Heart left ventricle (tissue), 16 donors: Measurements from ENCODE around the gene VPS33A. TPM values are rescaled to one million over a fixed set of nuclear protein-coding genes. Genes with fewer than 3 reads are reported as not detected.

Experiments
- ATAC-seq, 4 donors: fragments of 200-7000 bp; cut with Tn5 transposase; one replicate each; pipeline ENCODE4 v1.9.1; 2020 to 2022; ENCODE audit warnings: moderate library complexity in 4 of 4, mild to moderate bottlenecking in 3 of 4, moderate number of reproducible peaks in 1 of 4
- DNase-seq, 5 donors: peaks; one replicate each; pipeline ENCODE4 v3.0.0-alpha.2; 2020
- H3K27ac ChIP-seq, 12 donors: fragments of 200-600 bp; sonication (generic) in 4 of 12; one replicate each; pipeline versions ENCODE4 v1.5.0 to v1.8.0; 2016 to 2022; ENCODE audit warnings: mild to moderate bottlenecking in 2 of 12
- H3K27me3 ChIP-seq, 9 donors: fragments of 200-600 bp; sonication (generic) in 2 of 9; one replicate each; pipeline versions ENCODE4 v1.5.1 to v1.8.0; 2016 to 2022; ENCODE audit warnings: mild to moderate bottlenecking in 3 of 9
- H3K36me3 ChIP-seq, 9 donors: fragments of 200-600 bp; sonication (generic) in 2 of 9; one replicate each; pipeline versions ENCODE4 v1.5.0 to v1.8.0; 2018 to 2022; ENCODE audit warnings: mild to moderate bottlenecking in 2 of 9
- H3K4me1 ChIP-seq, 12 donors: fragments of 200-600 bp; sonication (generic) in 4 of 12; one replicate each; pipeline versions ENCODE4 v1.5.0 to v1.8.0; 2016 to 2022; ENCODE audit warnings: mild to moderate bottlenecking in 3 of 12
- H3K4me3 ChIP-seq, 12 donors: fragments of 200-600 bp; sonication (generic) in 4 of 12; one replicate each; pipeline versions ENCODE4 v1.5.0 to v1.8.0; 2017 to 2022; ENCODE audit warnings: mild to moderate bottlenecking in 9 of 12, moderate library complexity in 4 of 12
- H3K9me3 ChIP-seq, 12 donors: fragments of 200-600 bp; sonication (generic) in 4 of 12; one replicate each; pipeline versions ENCODE4 v1.5.0 to v1.8.0; 2016 to 2022; ENCODE audit warnings: mild to moderate bottlenecking in 1 of 12
- CTCF ChIP-seq, 12 donors: fragments of 200-600 bp; sonication (generic) in 4 of 12; IDR thresholded peaks; one replicate each; pipeline versions ENCODE4 v1.5.0 to v1.8.0; 2018 to 2022; ENCODE audit warnings: antibody characterized with exemption in 12 of 12, mild to moderate bottlenecking in 5 of 12
- POLR2A ChIP-seq, 2 donors: fragments of 450-650 bp; IDR thresholded peaks; one replicate each; pipeline ENCODE4 v1.6.1; 2017; ENCODE audit warnings: antibody characterized with exemption in 2 of 2, mild to moderate bottlenecking in 2 of 2, moderate library complexity in 2 of 2
- WGBS, 4 donors: extraction: QIAGEN DNeasy Blood & Tissue Kit in 2 of 4; methylation state at CpG; one replicate each; pipeline versions ENCODE4 v1.1.5 to v1.1.7; 2013 to 2018; 5-methylcytosine and 5-hydroxymethylcytosine counted together
- intact Hi-C, 10 donors: fragments of 100-400 bp; cut with DNase I; formaldehyde crosslinking; loops; one replicate each; pipeline versions ENCODE4 v1.11.1 to v1.14.2; 2022
- polyA plus RNA-seq, 2 donors: library from polyadenylated mRNA; stranded (reverse); fragments of 200-250 nt; gene quantifications; one replicate each; pipeline ENCODE4 v1.2.3, GENCODE V29; 2013
- total RNA-seq, 9 donors: library from RNA; depleted of rRNA in 2 of 9; stranded (reverse); fragments of >200 nt in 2 of 9; fragmentation: NEBNext Ultra II Directional in 3 of 9; extraction: Animal tissue kit (Norgen Biotek cat#: 25700) in 3 of 9; gene quantifications; one replicate each; pipeline versions ENCODE4 v1.1.0 to v1.2.4, GENCODE V29; 2016 to 2023
- donor health status: ischemic (EF 13 %, LVEDD 7.1; RV severe dilation, severe dysfunction).
- donor health status: healthy with polysubstance abuse.
- donor health status: DM: no; HTN: yes; CAD: no.
- donor health status: DM: no; HTN: no; CAD: no.
- donor health status: ischemic (EF 25% LVEDD 6.9; RV normal size, moderate dysfunction).
- donor health status: ischemic (EF 25% LVEDD 5.7; RV mildly dilated, moderate dysfunction).
- donor health status: healthy.
- donor health status: DM: yes; HTN: yes; CAD: no.
- donor health status: ischemic (EF 35%, LVEDD 5.7; RV mildly dilated, moderate dysfunction).
- donor health status: nonischemic (EF 11% LVEDD 7.7; RV severe dilation, severe dysfunction).
- donor health status: DM: yes; HTN: yes; CAD: no.
- donor health status: PGD.
- donor health status: ischemic (EF 29% LVEDD 5.4; RV normal size, mild dysfunction).
- donor health status: nonischemic (EF 23%, LVEDD 6.1; RV moderate dilation, normal function).

VPS33A gene
- total and polyA plus RNA-seq, 11 donors, result 5.6 to 16.7 (median 13.2) TPM

- intact Hi-C loops, result loop anchor here in 4 of 10 donors (5.0 to 10.0 kb wide), 4 partner anchors 60 to 143 kb away; no protein-coding TSS in a partner anchor
- no peak overlapping the region for H3K4me3 ChIP-seq
- no peaks in the 10 kb centered on the region for H3K4me1 ChIP-seq
- no peak for DNase-seq
- no peaks in the 10 kb centered on the region for H3K36me3 ChIP-seq
- H3K27ac ChIP-seq, result no peak overlapping the region
- ATAC-seq, result no peak
- peaks cover 0 to 5% (median 0%) of the 10 kb centered on the region in 12 donors for H3K9me3 ChIP-seq
- TF ChIP-seq POLR2A (IDR thresholded peaks at IDR 0.05) (no peak), CTCF (IDR thresholded peaks at IDR 0.05) (no peak)
- WGBS, 4 donors, result 59 to 70% (median 67%) methylated on average over 1 of the region's 1 CpG
- peaks cover 0 to 14% (median 3%) of the 10 kb centered on the region in 9 donors for H3K27me3 ChIP-seq
Observed at GRCh38 chr12:122194804-122195203, 71.5 kb downstream of the VPS33A start.

- Histone ChIP-seq H3K9me3 (peaks cover 0 to 5% (median 0%) of the 10 kb centered on the region in 12 donors), H3K27me3 (no peaks in the 10 kb centered on the region), H3K4me3 (no peak overlapping the region), H3K36me3 (no peaks in the 10 kb centered on the region), H3K4me1 (no peaks in the 10 kb centered on the region), H3K27ac (no peak overlapping the region)
- intact Hi-C loops, result loop anchor here in 4 of 10 donors (5.0 to 10.0 kb wide), 4 partner anchors 58 to 140 kb away; no protein-coding TSS in a partner anchor
- no peak for DNase-seq
- TF ChIP-seq CTCF (IDR thresholded peaks at IDR 0.05) (no peak), POLR2A (IDR thresholded peaks at IDR 0.05) (no peak)
- 74 to 89% (median 78%) methylated on average over 11 of the region's 11 CpGs for WGBS, 4 donors
- no peak for ATAC-seq
Observed at GRCh38 chr12:122192441-122192840, 73.9 kb downstream of the VPS33A start.

- Histone ChIP-seq H3K4me3 (no peak overlapping the region), H3K9me3 (peaks cover 0 to 5% (median 0%) of the 10 kb centered on the region in 12 donors), H3K36me3 (no peaks in the 10 kb centered on the region), H3K27ac (no peak overlapping the region), H3K27me3 (no peaks in the 10 kb centered on the region), H3K4me1 (no peaks in the 10 kb centered on the region)
- intact Hi-C loops, result loop anchor here in 4 of 10 donors (5.0 to 10.0 kb wide), 4 partner anchors 56 to 139 kb away; no protein-coding TSS in a partner anchor
- 65 to 67% (median 66%) methylated on average over 18 of the region's 18 CpGs for WGBS, 4 donors
- DNase-seq (peak in 1 of 5 donors; percentile 49), ATAC-seq (peak; percentile 66 to 82 (median 72))
- TF ChIP-seq CTCF (IDR thresholded peaks at IDR 0.05) (peak; percentile 48 to 72 (median 60)), POLR2A (IDR thresholded peaks at IDR 0.05) (no peak)
Observed at GRCh38 chr12:122190842-122191668, 75.2 kb downstream of the VPS33A start.
